Stimulated activated CD4-positive, alpha-beta T cell treated with anti-CD3 and anti-CD28 coated beads, Interleukin-4, amount 100 ng/mL, for 4 hours (primary cell): ENCODE measurements around the gene HRH3.

Experiments used
- DNase-seq, 2 experiments: peaks; one replicate each; pipeline ENCODE4 v3.0.0-alpha.2; 2020

Gene HRH3

DNA sequence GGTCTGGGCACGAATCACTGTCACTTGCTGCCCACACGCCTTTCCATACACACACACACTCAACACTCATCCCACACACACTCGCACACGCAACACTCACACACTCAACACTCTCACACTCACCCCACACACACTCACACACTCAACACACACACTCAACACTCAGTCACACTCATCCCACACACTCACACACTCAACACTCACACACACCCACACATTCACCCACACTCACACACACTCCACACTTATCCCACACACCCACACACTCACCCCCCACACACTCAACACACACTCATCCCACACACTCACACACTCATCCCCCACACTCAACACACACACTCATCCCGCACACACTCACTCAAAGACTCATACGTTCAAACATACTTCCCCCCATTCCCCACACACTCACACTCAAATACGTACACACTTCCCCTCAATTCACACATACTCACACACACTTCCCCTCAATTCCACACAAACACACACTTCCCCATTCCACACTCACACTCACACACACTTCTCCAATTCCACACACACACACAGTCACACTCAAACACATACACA lies 9.0 kb upstream of the HRH3 start:
- DNase-seq: no peak

- no peak for DNase-seq
Observed at GRCh38 chr20:62227977-62228958, 8.2 kb upstream of the HRH3 start.

- DNase-seq: no peak
Observed at GRCh38 chr20:62227591-62227976, 7.5 kb upstream of the HRH3 start.

- no peak for DNase-seq
Observed at GRCh38 chr20:62226707-62227590, 6.9 kb upstream of the HRH3 start.

DNA sequence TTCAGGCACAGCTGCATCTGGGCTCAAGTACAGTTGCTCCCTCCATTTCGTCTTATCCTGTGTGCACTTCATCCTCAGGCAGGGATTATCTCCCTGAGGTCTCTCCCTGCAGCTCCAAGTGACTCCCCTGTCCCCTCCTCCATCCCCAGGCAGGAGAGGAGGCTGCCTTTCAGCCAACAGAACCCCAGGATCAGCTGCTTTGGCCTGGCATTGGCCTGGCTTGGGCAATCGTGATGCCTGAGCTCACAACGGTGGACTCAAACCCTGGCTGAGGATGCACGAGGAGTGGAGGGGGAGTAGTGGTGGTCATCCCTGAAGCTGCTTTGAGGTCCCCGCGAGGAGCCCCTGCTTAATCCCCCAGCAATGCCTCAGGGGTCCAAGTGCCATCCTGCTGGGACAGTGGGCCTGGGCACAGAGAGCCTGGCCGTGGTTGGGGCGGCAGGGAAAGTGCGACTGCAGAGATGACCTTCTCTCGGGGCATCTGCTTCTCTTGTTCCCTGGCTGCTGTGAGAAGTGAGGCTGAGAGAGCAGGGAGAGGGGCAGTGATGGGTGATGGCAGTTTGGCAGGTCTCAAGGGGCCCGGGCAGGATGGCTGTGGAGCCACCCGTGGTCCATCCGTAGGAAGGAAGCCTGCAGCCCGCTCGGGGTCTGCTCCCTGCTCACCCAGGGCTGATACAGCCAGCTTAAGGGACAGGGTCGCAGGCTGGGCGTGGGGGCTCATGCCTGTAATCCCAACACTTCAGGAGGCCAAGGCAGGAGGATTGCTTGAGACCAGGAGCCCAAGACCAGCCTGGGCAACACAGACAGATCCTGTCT lies 6.0 kb upstream of the HRH3 start:
- no peak for DNase-seq

DNA sequence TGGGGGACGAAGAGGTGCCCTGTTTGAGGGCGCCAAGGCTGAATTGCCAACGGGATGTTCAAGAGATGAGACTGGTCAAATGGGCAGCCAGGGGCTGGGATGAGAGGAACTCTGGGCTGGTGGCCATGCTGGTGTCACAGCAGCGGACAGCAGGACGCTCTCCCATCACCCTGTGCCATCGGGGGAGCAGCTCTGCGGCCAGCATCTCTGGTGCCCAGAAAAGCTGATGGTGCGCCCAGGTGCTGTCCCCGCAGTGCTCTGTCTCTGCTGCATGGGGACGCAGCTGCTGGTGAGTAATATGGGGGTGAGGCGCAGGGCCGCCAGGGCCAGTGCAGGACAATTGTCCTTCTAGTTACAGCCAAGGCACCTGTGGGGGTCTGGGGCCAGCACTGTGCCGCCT lies 4.9 kb upstream of the HRH3 start:
- no peak for DNase-seq

DNA sequence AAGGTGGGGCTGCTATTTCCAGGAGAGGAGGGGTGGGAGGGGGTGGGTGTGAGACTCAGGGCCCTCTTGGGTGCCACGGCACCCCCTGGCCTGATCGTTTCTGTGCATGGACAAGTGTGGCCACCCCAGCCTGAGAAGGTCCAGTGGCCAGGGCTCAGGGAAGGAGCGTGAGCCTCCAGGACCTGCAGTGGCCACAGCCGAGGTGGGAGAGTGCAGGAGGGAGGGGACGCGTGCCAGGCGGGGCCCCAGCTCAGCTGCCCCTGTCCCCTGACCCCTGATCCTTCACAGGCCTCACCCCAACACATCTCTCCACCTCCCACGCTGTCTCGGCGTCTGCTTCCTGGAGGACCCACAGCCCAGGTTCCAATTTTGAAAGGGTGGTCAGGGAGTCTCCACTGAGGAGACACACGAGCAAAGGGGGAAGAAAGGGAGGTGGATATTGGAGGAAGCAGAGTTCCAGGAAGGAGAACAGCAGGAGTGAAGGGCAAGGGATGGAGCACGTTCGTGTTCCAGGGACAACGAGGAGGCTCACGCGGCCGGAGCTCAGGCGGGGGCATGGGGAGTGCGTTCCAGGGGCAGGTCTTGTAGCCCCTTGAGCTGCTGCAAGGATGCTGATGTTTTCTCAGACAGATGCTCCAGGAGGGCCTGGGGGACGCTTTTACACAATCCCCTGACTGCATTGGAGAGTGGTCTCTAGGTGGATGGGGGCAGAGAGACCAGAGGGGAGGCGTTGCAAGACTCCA lies 4.2 kb upstream of the HRH3 start:
- DNase-seq: no peak

GRCh38 chr20:62223571-62223970 lies 3.5 kb upstream of the HRH3 start:
- DNase-seq: no peak

- DNase-seq: no peak
Observed at GRCh38 chr20:62222972-62223371, 2.9 kb upstream of the HRH3 start.

- DNase-seq: no peak
Observed at GRCh38 chr20:62222266-62222850, 2.3 kb upstream of the HRH3 start.

- DNase-seq: no peak
Observed at GRCh38 chr20:62220666-62221568, 839 bp upstream of the HRH3 start.

DNA sequence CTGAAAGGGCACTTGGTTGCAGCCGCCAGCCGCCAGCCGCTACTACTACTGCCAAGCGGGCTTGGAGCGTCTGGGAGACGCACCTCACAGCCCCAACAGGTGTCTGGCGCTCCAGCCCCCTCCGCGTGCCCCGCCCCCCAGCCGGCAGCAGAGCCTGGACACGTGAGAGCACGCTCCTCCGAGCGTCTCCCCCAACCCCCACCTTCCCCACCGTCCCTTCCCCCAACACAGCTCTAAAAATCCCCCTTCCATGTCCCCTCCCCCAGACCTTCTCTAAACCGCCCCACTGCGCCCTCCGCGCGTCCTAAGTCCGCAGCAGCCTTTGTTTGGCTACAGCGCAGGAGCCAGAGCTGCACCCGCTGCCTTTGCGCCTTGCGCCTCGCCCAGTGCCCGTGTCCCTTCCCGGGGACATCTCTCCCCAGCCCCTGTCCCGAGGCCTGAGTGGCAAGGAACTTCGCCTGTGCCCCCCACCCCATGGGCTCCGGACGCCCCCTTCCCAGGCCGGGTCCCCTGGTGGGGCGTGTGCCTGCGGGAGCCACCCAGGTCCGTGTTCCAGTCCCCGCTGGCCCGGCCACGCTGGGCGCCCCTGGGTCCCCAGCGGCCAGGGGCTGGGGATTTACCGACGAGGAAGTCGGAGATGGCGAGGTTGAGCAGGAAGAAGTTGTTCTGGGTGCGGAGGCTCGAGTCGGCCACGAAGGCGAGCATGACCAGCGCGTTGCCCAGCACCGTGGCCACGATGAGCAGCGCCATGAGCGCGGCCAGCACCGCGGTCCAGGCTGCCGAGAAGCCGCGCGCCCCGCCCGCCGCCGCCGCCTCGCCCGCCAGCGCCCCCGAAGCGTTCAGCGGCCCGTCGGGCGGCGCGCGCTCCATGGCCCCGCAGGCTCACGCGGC lies 732 bp downstream of the HRH3 start:
- DNase-seq: no peak

- DNase-seq: no peak
Observed at GRCh38 chr20:62217913-62218773, 1.9 kb downstream of the HRH3 start.

GRCh38 chr20:62216636-62217566 lies 3.2 kb downstream of the HRH3 start:
- DNase-seq: no peak

DNA sequence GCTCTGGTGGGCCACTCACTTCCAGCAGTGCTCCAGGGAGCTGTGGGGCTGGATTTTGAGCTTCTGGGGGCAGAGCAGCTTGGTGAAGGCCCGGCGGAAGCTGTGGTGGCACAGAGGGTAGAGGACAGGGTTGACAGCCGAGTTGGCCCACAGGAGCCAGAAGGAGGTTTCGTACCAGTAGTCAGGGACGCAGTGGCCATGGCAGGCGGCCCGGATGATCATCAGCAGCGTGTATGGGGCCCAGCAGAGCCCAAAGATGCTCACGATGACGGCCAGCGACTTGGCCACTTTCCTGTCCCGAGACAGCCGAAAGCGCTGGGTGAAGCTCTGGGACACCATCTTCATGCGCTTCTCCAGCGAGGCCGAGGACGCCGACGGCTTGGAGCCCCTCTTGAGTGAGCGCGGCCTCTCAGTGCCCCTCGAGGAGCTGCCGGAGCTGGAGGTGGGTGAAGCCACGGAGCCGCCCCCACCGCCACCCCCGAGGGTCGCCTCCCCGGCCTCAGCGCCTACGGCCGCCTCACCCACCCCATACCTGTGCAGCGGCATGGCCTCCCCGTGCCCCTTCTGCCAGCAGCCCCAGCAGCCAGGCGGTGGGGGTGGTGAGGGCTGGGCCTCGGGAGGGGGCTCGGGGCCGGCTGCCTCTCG lies 4.0 kb downstream of the HRH3 start:
- no peak for DNase-seq
